KBM-7 (cell line): ENCODE measurements around the gene SLC1A6.
A peak's percentile ranks its signal among the peaks of the same experiment; 100 is the strongest.
"Not testable (repeated sequence)": the region's sequence is repeated elsewhere in the genome, so short reads cannot be mapped to it uniquely, and the experiment has no call there.

Experiments
- DNase-seq: peaks from one replicate; pipeline ENCODE4 v3.0.0-alpha.2; 2015
- in situ Hi-C: fragments of 300-500 bp; cut with MboI; formaldehyde crosslinking; loops from 2 replicates; pipeline ENCODE4 v1.14.3; 2020; ENCODE audit warnings: low sequenced_read_pairs, low pct_unique_long_range_greater_than_20kb, mixed read lengths

SLC1A6 gene

DNA sequence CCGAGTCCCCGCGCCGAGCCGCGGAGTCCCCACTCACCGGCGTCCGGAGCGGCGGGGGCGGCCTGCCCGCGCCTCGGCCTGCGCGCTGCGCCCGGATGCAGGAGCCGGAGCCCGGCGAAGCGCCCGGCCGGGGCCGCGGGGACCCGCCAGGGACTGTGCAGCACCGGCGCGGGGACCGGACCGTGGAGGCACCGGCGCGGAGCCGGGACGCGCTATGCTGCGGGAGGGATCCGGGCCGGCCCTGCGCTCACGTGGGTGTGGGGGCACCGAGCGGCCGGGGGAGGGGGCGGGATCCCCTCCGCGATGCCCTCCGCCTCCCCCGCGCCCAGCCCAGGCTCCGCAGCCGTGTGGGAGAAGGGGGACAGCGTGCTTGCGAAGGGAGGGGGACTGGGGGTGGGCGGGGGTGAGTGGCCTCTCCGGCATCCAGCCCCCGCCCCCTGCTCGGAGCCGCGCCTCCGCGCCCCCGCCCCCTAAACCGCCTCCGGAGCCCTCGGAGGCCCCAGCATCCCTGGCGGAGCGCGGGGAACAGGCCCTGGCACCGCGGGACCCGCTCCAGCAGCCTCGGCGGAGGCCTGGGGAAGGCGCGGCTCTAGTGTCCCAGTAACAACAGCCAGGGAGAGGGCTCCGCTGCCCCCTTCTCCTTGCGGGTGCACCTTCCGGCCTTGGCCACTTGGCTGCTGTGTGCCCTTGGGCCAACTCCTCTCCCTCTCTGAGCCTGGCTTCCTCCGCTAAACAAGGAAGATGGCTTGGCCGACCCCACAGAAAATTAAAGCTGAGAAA lies at the start of gene SLC1A6:
Gene SLC1A6, minus strand, starts transcription at position 389 of the 780 bp plus-strand sequence. CDS start 6,954 bp downstream, outside the sequence.
- in situ Hi-C loops: no loop called here
- DNase-seq: no peak

DNA sequence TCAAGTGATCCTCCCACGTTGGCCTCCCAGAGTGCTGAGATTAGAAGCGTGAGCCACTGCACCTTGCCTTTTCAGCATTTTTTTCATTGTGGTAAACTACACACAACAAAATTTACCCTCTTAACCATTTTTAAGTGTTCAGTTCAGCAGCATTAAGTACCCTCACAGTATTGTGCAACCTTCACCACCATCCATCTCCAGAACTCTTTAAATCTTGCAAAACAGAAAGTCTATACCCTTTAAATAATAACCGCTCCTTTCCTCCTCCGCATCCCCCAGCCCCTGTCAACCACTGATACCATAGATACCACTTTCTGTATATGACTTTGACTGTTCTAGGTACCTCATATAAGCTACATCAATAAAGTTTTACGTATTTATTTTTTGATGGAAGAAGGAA lies 48.8 kb upstream of the SLC1A6 start:
- in situ Hi-C loops: no loop called here
- DNase-seq: peak; percentile 24

DNA sequence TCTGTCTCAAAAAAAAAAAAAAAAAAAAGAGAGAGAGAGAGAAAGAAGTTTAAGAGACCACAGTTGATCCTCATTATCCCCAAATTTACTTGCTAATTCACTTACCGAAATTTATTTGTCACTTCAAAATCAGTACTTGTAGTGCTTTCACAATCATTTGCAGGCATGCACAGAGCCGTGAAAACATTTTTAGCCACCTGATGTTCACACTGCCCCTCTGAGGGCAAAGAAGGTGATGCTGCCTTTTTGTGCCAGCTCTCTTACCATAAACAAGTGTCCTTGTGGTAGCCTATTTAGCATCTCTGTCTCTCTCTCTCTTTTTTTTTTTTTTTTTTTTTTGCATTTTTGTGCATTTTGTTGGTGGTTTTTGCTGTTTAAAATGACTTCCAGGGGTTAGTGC lies 45.6 kb upstream of the SLC1A6 start:
- peak; percentile 32 for DNase-seq
- in situ Hi-C loops: no loop called here

DNA sequence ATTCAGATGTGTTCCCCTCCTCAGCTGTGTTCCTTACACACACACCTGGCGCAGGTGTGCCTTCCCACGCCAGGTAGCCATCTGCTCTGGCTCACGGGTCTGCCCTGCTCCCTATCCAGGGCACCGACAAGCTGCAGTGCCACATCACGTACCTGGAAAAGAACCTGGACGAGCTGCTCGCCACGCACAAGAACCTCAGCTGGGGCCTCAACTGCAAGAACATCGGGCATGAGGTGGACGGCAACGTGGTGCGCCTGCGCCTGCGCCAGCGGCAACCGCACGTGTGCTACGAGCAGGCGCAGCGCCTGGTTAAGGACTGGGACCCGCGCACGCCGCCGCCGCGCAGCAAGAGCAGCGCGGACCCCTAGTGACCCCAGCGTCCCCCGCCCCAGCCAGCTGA lies 43.1 kb upstream of the SLC1A6 start:
- in situ Hi-C loops: no loop called here
- no peak for DNase-seq

DNA sequence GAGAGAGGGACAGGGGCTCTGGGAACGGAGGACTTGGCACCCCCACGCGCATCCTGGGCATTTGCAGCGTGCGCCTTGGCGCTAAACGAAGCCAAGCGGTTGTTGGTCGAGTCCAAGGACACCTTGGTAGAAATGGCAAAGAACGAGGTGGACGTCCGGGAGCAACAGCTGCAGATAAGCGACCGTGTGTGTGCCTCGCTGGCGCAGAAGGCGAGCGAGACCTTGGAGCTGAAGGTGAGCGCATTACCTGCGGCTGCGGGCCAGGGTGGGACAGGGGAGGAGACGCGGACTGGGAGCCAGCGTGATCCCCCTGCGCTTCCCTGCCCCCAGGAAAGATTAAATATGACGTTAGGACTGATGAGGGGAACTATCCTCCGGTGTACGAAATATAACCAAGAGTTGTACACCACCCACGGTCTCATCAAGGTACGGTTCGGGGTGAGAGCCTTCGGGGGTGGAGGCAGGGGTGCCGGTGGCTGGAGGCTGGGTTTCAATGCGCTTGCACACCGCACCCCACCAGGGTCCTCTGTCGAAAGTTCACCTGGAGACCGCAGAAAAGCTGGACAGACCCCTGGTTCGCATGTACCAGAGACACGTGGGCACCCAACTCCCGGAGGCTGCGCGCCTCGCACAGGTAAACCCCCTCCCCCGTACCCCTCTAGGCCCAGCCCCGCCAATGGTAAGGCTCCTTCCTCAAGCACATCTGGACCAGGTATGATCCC lies 41.8 kb upstream of the SLC1A6 start:
- in situ Hi-C loops: no loop called here
- no peak for DNase-seq

DNA sequence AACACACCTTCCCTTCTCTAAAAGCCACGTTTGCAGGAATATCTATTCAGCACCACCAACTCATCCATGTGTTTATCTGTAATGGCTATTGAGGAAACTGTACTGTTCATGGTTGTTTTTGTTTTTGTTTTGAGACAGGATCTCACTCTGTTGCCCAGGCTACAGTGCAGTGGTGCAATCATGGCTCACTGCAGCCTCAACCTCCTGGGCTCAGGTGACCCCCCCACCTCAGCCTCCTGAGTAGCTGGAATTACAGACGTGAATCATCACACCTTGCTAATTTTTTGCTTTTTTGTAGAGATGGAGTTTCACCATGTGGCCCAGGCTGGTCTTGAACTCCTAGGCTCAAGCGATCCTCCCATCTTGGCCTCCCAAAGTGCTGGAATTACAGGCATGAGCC lies 39.2 kb upstream of the SLC1A6 start:
- in situ Hi-C loops, DNase-seq: not testable (repeated sequence)

DNA sequence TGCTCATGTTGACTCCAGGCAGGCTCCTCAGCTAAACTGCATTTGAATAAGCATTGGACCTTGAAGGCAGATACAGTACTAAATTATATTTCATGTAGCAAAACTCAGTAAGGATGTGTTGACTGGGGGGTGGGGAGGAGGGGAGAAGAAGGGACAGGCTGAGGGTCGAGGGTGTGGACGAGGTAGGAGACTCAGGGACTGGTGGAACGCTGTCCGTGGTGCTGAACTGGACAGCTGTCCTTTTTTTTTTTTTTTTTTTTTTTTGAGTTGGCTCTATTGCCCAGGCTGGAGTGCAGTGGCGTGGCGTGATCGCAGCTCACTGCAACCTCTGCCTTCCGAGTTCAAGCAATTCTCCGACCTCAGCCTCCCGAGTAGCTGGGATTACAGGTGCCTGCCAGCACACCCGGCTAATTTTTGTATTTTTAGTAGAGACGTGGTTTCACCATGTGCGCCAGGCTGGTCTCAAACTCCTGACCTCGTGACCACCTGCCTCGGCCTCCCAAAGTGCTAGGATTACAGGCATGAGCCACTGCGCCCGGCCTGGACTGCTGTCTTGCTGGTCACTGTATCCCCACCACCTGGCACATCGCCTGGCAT lies 36.4 kb upstream of the SLC1A6 start:
- peak; percentile 12 for DNase-seq
- in situ Hi-C loops: no loop called here

- DNase-seq: peak; percentile 9
- in situ Hi-C loops: no loop called here
These were observed 34.9 kb upstream of the SLC1A6 start for GRCh38 chr19:15014579-15014978.

GRCh38 chr19:15010501-15011300 lies 31.0 kb upstream of the SLC1A6 start:
- no peak for DNase-seq

DNA sequence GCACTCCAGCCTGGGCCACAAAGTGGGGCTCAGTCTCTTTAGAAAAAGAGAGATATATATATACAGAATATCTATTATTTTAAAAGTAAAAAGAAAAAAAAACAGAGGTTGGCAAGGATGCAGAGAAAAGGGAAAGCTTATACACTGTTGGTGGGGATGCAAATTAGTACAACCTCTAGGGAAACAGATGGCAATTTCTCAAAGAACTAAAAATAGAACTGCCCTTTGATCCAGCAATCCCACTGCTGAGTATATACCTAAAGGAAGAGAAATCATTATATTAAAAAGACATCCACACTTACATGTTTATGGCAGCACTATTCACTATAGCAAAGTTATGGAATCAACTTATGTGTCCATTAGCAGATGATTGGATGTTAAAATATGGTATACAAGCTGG lies 28.6 kb upstream of the SLC1A6 start:
- DNase-seq: no peak
- in situ Hi-C loops: no loop called here

More at GRCh38 chr19:15010501-15011300, 31.0 kb upstream of the SLC1A6 start:
- in situ Hi-C loops: no loop called here

- in situ Hi-C loops: no loop called here
- DNase-seq: no peak
These were observed 18.3 kb upstream of the SLC1A6 start for GRCh38 chr19:14997981-14998380.

DNA sequence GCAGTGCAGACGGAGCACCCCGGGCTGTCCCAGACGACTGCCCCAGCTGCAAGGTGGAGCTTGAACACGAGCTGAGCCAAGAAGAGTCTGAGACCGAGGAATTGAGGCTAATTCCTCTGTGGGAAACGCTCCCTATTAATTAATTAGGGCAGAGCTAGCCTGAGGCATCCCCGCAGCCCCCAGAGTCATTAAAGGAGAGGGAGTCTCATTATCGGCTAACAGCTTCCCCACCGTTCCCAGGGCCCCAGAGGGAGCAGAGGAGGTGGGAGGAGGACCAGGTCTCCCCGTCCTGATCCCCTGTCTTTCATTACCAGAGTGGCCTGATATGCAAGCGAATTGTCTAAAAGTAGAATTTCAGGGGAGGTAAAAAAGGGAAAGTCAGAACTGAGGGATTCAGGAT lies 13.1 kb upstream of the SLC1A6 start:
- in situ Hi-C loops: no loop called here
- DNase-seq: no peak

GRCh38 chr19:14985133-14985532 lies 5.5 kb upstream of the SLC1A6 start:
- in situ Hi-C loops: no loop called here
- no peak for DNase-seq

GRCh38 chr19:14978161-14978776 lies 1.4 kb downstream of the SLC1A6 start:
- DNase-seq: no peak
- in situ Hi-C loops: no loop called here

DNA sequence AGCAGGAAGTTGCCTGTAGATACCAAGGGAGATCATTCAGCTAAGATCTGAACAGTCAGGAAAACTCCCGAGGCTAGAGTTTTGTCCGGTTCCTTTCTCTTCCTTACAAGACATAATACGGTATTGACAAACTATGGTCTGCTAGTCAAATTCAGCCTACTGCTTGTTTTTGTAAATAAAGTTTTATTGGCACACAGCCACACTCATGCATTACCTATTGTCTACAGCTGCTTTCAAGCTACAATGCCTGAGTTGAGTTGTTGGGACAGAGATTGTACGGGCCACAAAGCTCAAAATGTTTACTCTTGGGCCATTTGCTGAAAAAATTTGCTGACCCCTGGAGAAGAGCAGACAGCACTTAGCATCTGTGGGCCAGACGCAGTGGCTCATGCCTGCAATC lies 2.5 kb downstream of the SLC1A6 start:
- in situ Hi-C loops: no loop called here
- no peak for DNase-seq

DNA sequence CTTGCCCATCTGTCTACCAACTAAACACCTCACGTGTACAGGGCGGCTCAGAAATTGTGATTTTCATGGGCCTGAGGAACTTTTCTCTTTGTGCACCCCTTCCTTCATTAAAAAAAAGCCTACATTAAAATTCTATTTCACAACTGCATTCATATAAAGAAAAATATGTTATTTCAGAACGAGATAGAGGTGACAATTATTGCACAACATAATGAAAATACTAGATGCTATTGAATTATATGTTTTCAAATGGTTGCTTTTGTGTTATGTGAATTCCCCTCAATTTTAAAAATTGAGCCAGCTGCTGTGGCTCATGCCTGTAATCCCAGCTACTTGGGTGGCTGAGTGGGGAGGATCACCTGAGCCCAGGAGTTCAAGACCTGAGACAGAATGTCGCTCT lies 5.2 kb downstream of the SLC1A6 start:
- in situ Hi-C loops: no loop called here

DNA sequence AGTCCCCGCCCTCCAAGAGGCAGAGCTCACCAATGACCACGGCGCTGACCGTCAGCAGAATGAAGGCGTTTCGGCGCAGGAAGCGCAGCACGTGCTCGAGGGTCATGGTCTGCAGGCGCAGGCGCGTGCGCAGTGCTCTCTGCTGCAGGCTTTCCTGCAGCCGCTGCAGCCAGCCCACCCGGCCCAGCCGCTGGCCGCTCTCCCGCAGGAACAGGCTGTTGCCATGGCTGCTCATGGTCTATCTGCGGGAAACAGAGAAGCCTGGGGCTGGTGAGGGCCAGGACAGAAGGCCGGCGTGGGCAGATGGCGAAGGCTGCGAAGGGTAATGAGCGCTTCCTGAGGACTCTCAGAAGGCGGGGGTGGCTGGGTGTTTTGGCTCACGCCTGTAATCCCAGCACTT lies 7.0 kb downstream of the SLC1A6 start:
- in situ Hi-C loops: no loop called here
- no peak for DNase-seq

More for the DNA sequence above, 5.2 kb downstream of the SLC1A6 start:
- no peak for DNase-seq

DNA sequence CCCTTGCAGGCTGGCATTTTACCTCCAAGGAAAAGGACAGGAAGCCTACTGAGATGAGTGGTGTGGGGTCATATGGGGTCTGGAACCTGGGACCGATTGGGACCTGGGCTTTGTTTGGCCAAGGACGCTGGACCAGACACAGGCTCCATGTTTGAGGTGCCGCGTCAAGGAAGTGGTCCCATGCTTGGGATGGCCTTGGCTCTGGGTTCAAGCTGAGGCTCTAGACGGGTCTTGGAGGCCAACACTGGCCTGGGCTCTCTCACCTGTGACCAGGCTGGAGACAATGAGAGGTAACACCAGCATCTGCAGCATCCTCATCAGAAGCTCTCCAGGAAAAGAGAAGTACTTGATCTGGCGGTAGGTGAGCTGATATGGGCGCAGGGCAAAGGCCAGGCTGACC lies 8.2 kb downstream of the SLC1A6 start:
- in situ Hi-C loops: no loop called here
- no peak for DNase-seq

DNA sequence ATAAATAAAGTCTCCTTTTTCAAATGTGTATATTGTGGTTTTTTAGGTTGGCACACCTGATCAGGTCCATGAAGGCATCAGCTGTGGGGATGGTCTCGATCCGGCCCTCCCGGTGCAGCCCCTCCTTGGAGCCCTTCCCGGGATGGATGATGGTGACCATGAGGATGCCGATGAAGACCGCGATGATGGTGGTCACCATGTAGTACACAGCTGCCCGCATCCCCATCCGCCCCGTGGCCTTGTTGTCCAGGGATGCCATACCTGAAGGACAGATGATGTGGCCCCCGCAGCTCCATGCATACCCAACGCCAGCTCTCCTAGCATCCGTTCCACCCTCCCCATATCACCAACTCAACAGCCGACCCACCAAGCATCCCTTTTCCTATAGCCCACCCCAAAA lies 11.4 kb downstream of the SLC1A6 start:
- no peak for DNase-seq
- in situ Hi-C loops: no loop called here
